ENCODE results near the gene PTGS2.

The PTGS2 gene

DNA sequence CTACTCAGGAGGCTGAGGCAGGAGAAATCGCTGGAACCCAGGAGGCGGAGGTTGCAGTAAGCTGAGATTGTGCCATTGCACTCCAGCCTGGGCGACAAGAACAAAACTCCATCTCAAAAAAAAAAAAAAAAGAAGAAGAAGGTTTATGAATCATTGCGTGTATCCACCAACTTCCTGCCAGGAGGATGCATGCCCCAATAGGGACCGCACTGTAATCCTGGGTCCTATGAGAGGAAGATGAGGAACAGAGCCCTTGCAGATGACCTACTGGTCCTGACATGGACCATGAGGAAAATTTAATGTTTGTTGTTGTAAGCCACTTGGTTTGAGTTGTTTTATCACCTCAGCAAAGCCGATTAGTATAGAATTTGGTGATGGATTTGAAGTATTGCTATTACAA, 56.7 kb downstream of the PTGS2 start:
- TF ChIP-seq, protein P1, sequence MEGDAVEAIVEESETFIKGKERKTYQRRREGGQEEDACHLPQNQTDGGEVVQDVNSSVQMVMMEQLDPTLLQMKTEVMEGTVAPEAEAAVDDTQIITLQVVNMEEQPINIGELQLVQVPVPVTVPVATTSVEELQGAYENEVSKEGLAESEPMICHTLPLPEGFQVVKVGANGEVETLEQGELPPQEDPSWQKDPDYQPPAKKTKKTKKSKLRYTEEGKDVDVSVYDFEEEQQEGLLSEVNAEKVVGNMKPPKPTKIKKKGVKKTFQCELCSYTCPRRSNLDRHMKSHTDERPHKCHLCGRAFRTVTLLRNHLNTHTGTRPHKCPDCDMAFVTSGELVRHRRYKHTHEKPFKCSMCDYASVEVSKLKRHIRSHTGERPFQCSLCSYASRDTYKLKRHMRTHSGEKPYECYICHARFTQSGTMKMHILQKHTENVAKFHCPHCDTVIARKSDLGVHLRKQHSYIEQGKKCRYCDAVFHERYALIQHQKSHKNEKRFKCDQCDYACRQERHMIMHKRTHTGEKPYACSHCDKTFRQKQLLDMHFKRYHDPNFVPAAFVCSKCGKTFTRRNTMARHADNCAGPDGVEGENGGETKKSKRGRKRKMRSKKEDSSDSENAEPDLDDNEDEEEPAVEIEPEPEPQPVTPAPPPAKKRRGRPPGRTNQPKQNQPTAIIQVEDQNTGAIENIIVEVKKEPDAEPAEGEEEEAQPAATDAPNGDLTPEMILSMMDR (IDR thresholded peaks at IDR 0.05; ENCODE audit: low read depth, low read length), result no peak
- no peak overlapping the region for H3K4me3 ChIP-seq (replicated peaks in 1 of 2; ENCODE audit: low read depth in 2 of 2, low read length in 2 of 2)
- DNase-seq (ENCODE audit: low read depth in 2 of 2), result no peak

Data from cardiac fibroblast (primary cell).